GM23338 (cell line): ENCODE data around the gene SPG21. TPM values are rescaled to one million over a fixed set of nuclear protein-coding genes. Genes with fewer than 3 reads are reported as not detected.

Experiments used
- CREB1 ChIP-seq: fragments of 250-450 bp; sonication (Bioruptor Pico); IDR thresholded peaks from 2 replicates; pipeline ENCODE4 v1.5.0; 2020; ENCODE audit warnings: low read depth, mild to moderate bottlenecking, moderate library complexity
- ETS1 ChIP-seq: IDR thresholded peaks from 2 replicates; pipeline ENCODE4 v1.6.1; 2016; ENCODE audit warnings: antibody characterized with exemption
- EZH2 ChIP-seq: fragments of 200-600 bp; sonication (generic); IDR thresholded peaks from one replicate; pipeline ENCODE4 v1.8.0; 2017; ENCODE audit warnings: antibody characterized with exemption, mild to moderate bottlenecking, low read depth; ENCODE audit not compliant: unreplicated experiment
- EZH2phosphoT487 ChIP-seq: fragments of 200-600 bp; sonication (generic); IDR thresholded peaks from one replicate; pipeline ENCODE4 v1.8.1; 2018; ENCODE audit warnings: antibody characterized with exemption; ENCODE audit not compliant: unreplicated experiment
- NANOG ChIP-seq: IDR thresholded peaks from 2 replicates; pipeline ENCODE4 v1.6.1; 2016; ENCODE audit warnings: antibody characterized with exemption, borderline replicate concordance
- POLR2AphosphoS5 ChIP-seq: IDR thresholded peaks from 2 replicates; pipeline ENCODE4 v1.6.1; 2016; ENCODE audit warnings: antibody characterized with exemption, low read depth
- REST ChIP-seq: IDR thresholded peaks from one replicate; pipeline ENCODE4 v1.6.1; 2018; ENCODE audit warnings: antibody characterized with exemption; ENCODE audit not compliant: unreplicated experiment
- ZNF331 ChIP-seq: fragments of 250-450 bp; sonication (Bioruptor Pico); IDR thresholded peaks from 2 replicates; pipeline ENCODE4 v1.5.0; 2020; ENCODE audit warnings: low read depth, mild to moderate bottlenecking, moderate library complexity
- ZNF462 ChIP-seq: fragments of 250-450 bp; sonication (Bioruptor Pico); IDR thresholded peaks from 2 replicates; pipeline ENCODE4 v1.5.0; 2020; ENCODE audit warnings: mild to moderate bottlenecking, moderate library complexity
- polyA plus RNA-seq: library from polyadenylated mRNA; unstranded; fragments of >200 nt; fragmentation: Nextera tagmentation; extraction: Ambion mirVana; gene quantifications from 2 replicates; pipeline ENCODE4 v1.2.1, GENCODE V29; 2016
- total RNA-seq: library from RNA; depleted of rRNA; stranded (reverse); fragments of >200 nt; shearing (Covaris generic); gene quantifications from 2 replicates; pipeline ENCODE4 v1.2.3, GENCODE V29; 2014

Gene SPG21
- total and polyA plus RNA-seq, 2 experiments from 2014 or later, result 81.0 to 102 TPM

GRCh38 chr15:64981812-64982431 is 7.8 kb downstream of the SPG21 start (continued):
- TF ChIP-seq ZNF462, result no peak
- TF ChIP-seq EZH2phosphoT487, result no peak
- no peak for TF ChIP-seq EZH2
- no peak for TF ChIP-seq REST
- no peak for TF ChIP-seq ZNF331 (CRISPR knock-in tag)
- TF ChIP-seq CREB1 (CRISPR knock-in tag), result no peak
- no peak for TF ChIP-seq ETS1
- TF ChIP-seq NANOG, result no peak
- TF ChIP-seq POLR2AphosphoS5, result no peak
